Non-pigmented ciliary epithelial cell (primary cell): Measurements from ENCODE around the gene PTPN11.
"Not testable (repeated sequence)": the region's sequence is repeated elsewhere in the genome, so short reads cannot be mapped to it uniquely, and the experiment has no call there.

Source experiments
- DNase-seq: peaks from one replicate; pipeline ENCODE4 v3.0.0-alpha.2; 2010; ENCODE audit warnings: low read depth

The PTPN11 gene

GRCh38 chr12:112409064-112409905 is 9.5 kb upstream of the PTPN11 start, which contains the start of gene RPL6:
RPL6 (minus strand) TSS chr12:112409605; CDS start chr12:112408656, 949 bp downstream.
- peak; percentile 70 for DNase-seq

GRCh38 chr12:112409906-112410244 is 8.9 kb upstream of the PTPN11 start:
- DNase-seq = no peak

- DNase-seq = no peak
Measured at GRCh38 chr12:112413855-112414625, 4.7 kb upstream of the PTPN11 start.

- DNase-seq = not testable (repeated sequence)
Measured at GRCh38 chr12:112415457-112415856, 3.3 kb upstream of the PTPN11 start.

- DNase-seq = no peak
Measured at GRCh38 chr12:112418273-112418607, 507 bp upstream of the PTPN11 start.

GRCh38 chr12:112419297-112420133 is 768 bp downstream of the PTPN11 start:
- no peak for DNase-seq

- no peak for DNase-seq
Measured at GRCh38 chr12:112420740-112421139, 2.0 kb downstream of the PTPN11 start.

GRCh38 chr12:112421363-112421762 is 2.6 kb downstream of the PTPN11 start:
- no peak for DNase-seq

- DNase-seq = no peak
Measured at GRCh38 chr12:112422531-112422930, 3.8 kb downstream of the PTPN11 start.

GRCh38 chr12:112424126-112424525 is 5.4 kb downstream of the PTPN11 start:
- DNase-seq = no peak

GRCh38 chr12:112425582-112426382 is 7.0 kb downstream of the PTPN11 start:
- no peak for DNase-seq

GRCh38 chr12:112427760-112428159 is 9.0 kb downstream of the PTPN11 start:
- DNase-seq = no peak

GRCh38 chr12:112430929-112431328 is 12.2 kb downstream of the PTPN11 start:
- DNase-seq = no peak

GRCh38 chr12:112431965-112432364 is 13.2 kb downstream of the PTPN11 start:
- DNase-seq = no peak

GRCh38 chr12:112433551-112433950 is 14.8 kb downstream of the PTPN11 start:
- DNase-seq = no peak

- DNase-seq = not testable (repeated sequence)
Measured at GRCh38 chr12:112438645-112439044, 19.9 kb downstream of the PTPN11 start.

- no peak for DNase-seq
Measured at GRCh38 chr12:112439769-112440168, 21.0 kb downstream of the PTPN11 start.

- DNase-seq = not testable (repeated sequence)
Measured at GRCh38 chr12:112440653-112441052, 21.9 kb downstream of the PTPN11 start.

GRCh38 chr12:112443916-112444315 is 25.2 kb downstream of the PTPN11 start:
- no peak for DNase-seq

GRCh38 chr12:112446008-112446725 is 27.4 kb downstream of the PTPN11 start:
- no peak for DNase-seq

- no peak for DNase-seq
Measured at GRCh38 chr12:112447106-112447505, 28.4 kb downstream of the PTPN11 start.
